ENCODE results near the gene ACOT7.
"Not testable (repeated sequence)": the region's sequence is repeated elsewhere in the genome, so short reads cannot be mapped to it uniquely, and the experiment has no call there.

The ACOT7 gene

GRCh38 chr1:6237093-6237492 is 156.5 kb downstream of the ACOT7 start:
- Mint-ChIP-seq H3K4me1 (peaks cover 16 to 17% of the 10 kb centered on the region in 2 donors), H3K4me3 (peak overlapping the region in 1 of 2 donors; percentile 1), H3K9me3 (no peaks in the 10 kb centered on the region), H3K27ac (peak overlapping the region; percentile 47), H3K36me3 (peaks cover 7 to 17% of the 10 kb centered on the region in 2 donors), H3K27me3 (peaks cover 25 to 36% of the 10 kb centered on the region in 2 donors)
- DNase-seq, result no peak
- no peak for ATAC-seq (replicated peaks)

- peak; percentile 33 to 36 for ATAC-seq (replicated peaks)
- H3K4me3 Mint-ChIP-seq, result peak overlapping the region; percentile 91 to 94
- H3K27me3 Mint-ChIP-seq, result peaks cover 16 to 23% of the 10 kb centered on the region in 2 donors
- DNase-seq, result no peak
- H3K27ac Mint-ChIP-seq, result peak overlapping the region; percentile 90
- no peaks in the 10 kb centered on the region for H3K9me3 Mint-ChIP-seq
- H3K36me3 Mint-ChIP-seq, result peaks cover 12 to 24% of the 10 kb centered on the region in 2 donors
- peaks cover 6 to 9% of the 10 kb centered on the region in 2 donors for H3K4me1 Mint-ChIP-seq
Observed at GRCh38 chr1:6235296-6235677, 158.3 kb downstream of the ACOT7 start.

- H3K4me1 Mint-ChIP-seq, result peaks cover 6 to 9% of the 10 kb centered on the region in 2 donors
- DNase-seq (no peak), ATAC-seq (replicated peaks) (no peak)
- H3K9me3 Mint-ChIP-seq, result no peaks in the 10 kb centered on the region
- peaks cover 15 to 26% of the 10 kb centered on the region in 2 donors for H3K36me3 Mint-ChIP-seq
- H3K27ac Mint-ChIP-seq, result peak overlapping the region; percentile 90
- peak overlapping the region; percentile 91 to 94 for H3K4me3 Mint-ChIP-seq
- H3K27me3 Mint-ChIP-seq, result peaks cover 11 to 17% of the 10 kb centered on the region in 2 donors
Observed at GRCh38 chr1:6234502-6235295, 158.9 kb downstream of the ACOT7 start.

- ATAC-seq (replicated peaks) (no peak), DNase-seq (no peak)
- H3K27ac Mint-ChIP-seq, result no peak overlapping the region
- peaks cover 6 to 9% of the 10 kb centered on the region in 2 donors for H3K4me1 Mint-ChIP-seq
- H3K27me3 Mint-ChIP-seq, result peaks cover 0 to 6% of the 10 kb centered on the region in 2 donors
- no peak overlapping the region for H3K4me3 Mint-ChIP-seq
- peaks cover 16 to 28% of the 10 kb centered on the region in 2 donors for H3K36me3 Mint-ChIP-seq
- no peaks in the 10 kb centered on the region for H3K9me3 Mint-ChIP-seq
Observed at GRCh38 chr1:6233376-6233775, 160.2 kb downstream of the ACOT7 start.

- DNase-seq (no peak), ATAC-seq (replicated peaks) (no peak)
- Mint-ChIP-seq H3K36me3 (peaks cover 50 to 62% of the 10 kb centered on the region in 2 donors), H3K4me1 (no peaks in the 10 kb centered on the region), H3K4me3 (no peak overlapping the region), H3K27ac (no peak overlapping the region), H3K27me3 (no peaks in the 10 kb centered on the region), H3K9me3 (no peaks in the 10 kb centered on the region)
Observed at GRCh38 chr1:6225651-6226050, 167.9 kb downstream of the ACOT7 start.

GRCh38 chr1:6224718-6225117 is 168.8 kb downstream of the ACOT7 start:
- Mint-ChIP-seq H3K27ac (no peak overlapping the region), H3K36me3 (peaks cover 49 to 66% of the 10 kb centered on the region in 2 donors), H3K27me3 (no peaks in the 10 kb centered on the region), H3K4me3 (no peak overlapping the region), H3K4me1 (no peaks in the 10 kb centered on the region), H3K9me3 (no peaks in the 10 kb centered on the region)
- ATAC-seq (replicated peaks), result no peak
- DNase-seq, result no peak

- Mint-ChIP-seq H3K4me3 (no peak overlapping the region), H3K27me3 (no peaks in the 10 kb centered on the region), H3K36me3 (peaks cover 48 to 64% of the 10 kb centered on the region in 2 donors), H3K9me3 (no peaks in the 10 kb centered on the region), H3K27ac (no peak overlapping the region), H3K4me1 (peaks cover 3 to 7% of the 10 kb centered on the region in 2 donors)
- ATAC-seq (replicated peaks) (no peak), DNase-seq (no peak)
Observed at GRCh38 chr1:6223617-6224016, 169.9 kb downstream of the ACOT7 start.

GRCh38 chr1:6222636-6223035 is 170.9 kb downstream of the ACOT7 start:
- Mint-ChIP-seq H3K36me3 (peaks cover 48 to 69% of the 10 kb centered on the region in 2 donors), H3K4me1 (peaks cover 10% of the 10 kb centered on the region in 2 donors), H3K9me3 (no peaks in the 10 kb centered on the region), H3K27me3 (peaks cover 2 to 3% of the 10 kb centered on the region in 2 donors), H3K27ac (no peak overlapping the region), H3K4me3 (no peak overlapping the region)
- ATAC-seq (replicated peaks) (no peak), DNase-seq (no peak)

GRCh38 chr1:6221210-6221784 is 172.3 kb downstream of the ACOT7 start:
- Mint-ChIP-seq H3K27me3 (peaks cover 11 to 12% of the 10 kb centered on the region in 2 donors), H3K27ac (no peak overlapping the region), H3K9me3 (no peaks in the 10 kb centered on the region), H3K4me1 (peaks cover 10 to 13% of the 10 kb centered on the region in 2 donors), H3K4me3 (no peak overlapping the region), H3K36me3 (peaks cover 42 to 60% of the 10 kb centered on the region in 2 donors)
- no peak for ATAC-seq (replicated peaks)
- no peak for DNase-seq

GRCh38 chr1:6220236-6220635 is 173.3 kb downstream of the ACOT7 start:
- Mint-ChIP-seq H3K36me3 (peaks cover 34 to 50% of the 10 kb centered on the region in 2 donors), H3K4me3 (no peak overlapping the region), H3K4me1 (peaks cover 10 to 13% of the 10 kb centered on the region in 2 donors), H3K9me3 (no peaks in the 10 kb centered on the region), H3K27me3 (peaks cover 20 to 22% of the 10 kb centered on the region in 2 donors), H3K27ac (no peak overlapping the region)
- ATAC-seq (replicated peaks) (no peak), DNase-seq (no peak)

- not testable (repeated sequence) for H3K9me3 Mint-ChIP-seq; ATAC-seq (replicated peaks); DNase-seq; H3K4me3 Mint-ChIP-seq
- Mint-ChIP-seq H3K27ac (peak overlapping the region; percentile 62), H3K36me3 (peaks cover 30 to 48% of the 10 kb centered on the region in 2 donors), H3K4me1 (peaks cover 10 to 13% of the 10 kb centered on the region in 2 donors), H3K27me3 (peaks cover 25 to 28% of the 10 kb centered on the region in 2 donors)
Observed at GRCh38 chr1:6219641-6220040, 173.9 kb downstream of the ACOT7 start.

- peak in 1 of 2 donors; percentile 42 for ATAC-seq (replicated peaks)
- no peak for DNase-seq
- Mint-ChIP-seq H3K27ac (no peak overlapping the region), H3K36me3 (peaks cover 24 to 37% of the 10 kb centered on the region in 2 donors), H3K4me3 (no peak overlapping the region), H3K9me3 (no peaks in the 10 kb centered on the region), H3K4me1 (peaks cover 10 to 13% of the 10 kb centered on the region in 2 donors), H3K27me3 (peaks cover 25 to 38% of the 10 kb centered on the region in 2 donors)
Observed at GRCh38 chr1:6218375-6219164, 175.0 kb downstream of the ACOT7 start.
